Measurements from ENCODE around the gene POPDC3.
A peak's percentile ranks its signal among the peaks of the same experiment; 100 is the strongest.
"Not testable (repeated sequence)": the region's sequence is repeated elsewhere in the genome, so short reads cannot be mapped to it uniquely, and the experiment has no call there.

Gene POPDC3

DNA sequence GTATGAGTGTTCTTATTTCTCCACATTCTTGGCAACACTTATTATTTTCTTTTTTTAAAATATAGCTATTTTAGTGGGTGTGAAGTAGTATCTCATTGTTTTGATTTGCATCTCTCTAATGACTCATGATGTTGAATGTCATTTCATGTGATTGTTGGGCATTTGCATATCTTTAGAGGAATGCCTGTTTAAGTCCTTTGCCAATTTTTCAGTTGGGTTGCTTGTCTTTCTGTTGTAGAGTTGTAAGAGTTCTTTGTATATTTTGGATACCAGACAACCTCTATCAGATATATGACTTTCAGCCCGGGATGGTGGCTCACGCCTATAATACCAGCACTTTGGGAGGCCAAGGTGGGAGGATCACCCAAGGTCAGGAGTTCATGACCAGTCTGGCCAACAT lies 5.1 kb upstream of the POPDC3 start:
- DNase-seq (ENCODE audit: extremely low read depth, low read depth), result no peak
- no peak for TF ChIP-seq CTCF (IDR thresholded peaks at IDR 0.05; ENCODE audit: low read depth, low read length)

GRCh38 chr6:105181981-105182515 lies 2.2 kb upstream of the POPDC3 start:
- no peak for TF ChIP-seq CTCF (IDR thresholded peaks at IDR 0.05; ENCODE audit: low read depth, low read length)
- DNase-seq (ENCODE audit: extremely low read depth, low read depth), result no peak

- no peak for TF ChIP-seq CTCF (IDR thresholded peaks at IDR 0.05; ENCODE audit: low read depth, low read length)
- DNase-seq (ENCODE audit: extremely low read depth, low read depth), result no peak
These were observed 1.2 kb downstream of the POPDC3 start for GRCh38 chr6:105178636-105179035.

GRCh38 chr6:105178110-105178509 lies 1.7 kb downstream of the POPDC3 start:
- peak; percentile 45 for DNase-seq (ENCODE audit: extremely low read depth, low read depth)
- TF ChIP-seq CTCF (IDR thresholded peaks at IDR 0.05; ENCODE audit: low read depth, low read length), result no peak

DNA sequence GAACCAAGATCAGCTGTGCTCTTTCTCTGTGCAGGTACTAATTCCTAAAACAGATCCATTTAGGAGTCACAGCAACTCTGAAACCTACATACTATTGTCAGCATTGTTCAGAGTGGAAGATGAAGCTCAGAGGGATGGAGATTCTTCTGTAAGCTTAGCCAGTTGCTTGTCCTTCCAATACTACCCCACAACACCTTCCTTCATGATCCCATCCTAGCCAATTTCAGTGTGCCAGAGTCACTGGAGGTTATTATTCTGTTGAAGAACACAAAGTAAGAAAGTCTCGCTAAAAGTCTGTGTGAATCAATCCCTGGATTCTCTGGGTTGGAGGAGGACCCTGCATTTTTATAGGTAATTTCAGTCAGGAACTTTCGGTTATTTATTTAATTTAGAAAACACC lies 2.3 kb downstream of the POPDC3 start:
- TF ChIP-seq CTCF (IDR thresholded peaks at IDR 0.05; ENCODE audit: low read depth, low read length), result no peak
- no peak for DNase-seq (ENCODE audit: extremely low read depth, low read depth)

- TF ChIP-seq CTCF (IDR thresholded peaks at IDR 0.05; ENCODE audit: low read depth, low read length), result no peak
- no peak for DNase-seq (ENCODE audit: extremely low read depth, low read depth)
These were observed 5.3 kb downstream of the POPDC3 start for GRCh38 chr6:105174512-105174911.

- not testable (repeated sequence) for DNase-seq (ENCODE audit: extremely low read depth, low read depth)
These were observed 7.3 kb downstream of the POPDC3 start for GRCh38 chr6:105172515-105172914.

GRCh38 chr6:105170059-105170458 lies 9.8 kb downstream of the POPDC3 start:
- no peak for DNase-seq (ENCODE audit: extremely low read depth, low read depth)
- no peak for TF ChIP-seq CTCF (IDR thresholded peaks at IDR 0.05; ENCODE audit: low read depth, low read length)

All from AG09319 (cell line).